OCI-LY3 (cell line): ENCODE data around the gene INTS3.

ENCODE experiments used
- CTCF ChIP-seq: fragments of 200-600, 300-600 bp; sonication (generic); IDR thresholded peaks from 2 replicates; pipeline ENCODE4 v1.5.1; 2014; ENCODE audit warnings: antibody characterized with exemption, low read length, low read depth
- EZH2phosphoT487 ChIP-seq: fragments of 200-600 bp; shearing (Covaris generic); IDR thresholded peaks from 2 replicates; pipeline ENCODE4 v1.6.1; 2018; ENCODE audit warnings: antibody characterized with exemption, mixed run types, low read depth

GRCh38 chr1:153795330-153795837 lies 67.5 kb downstream of the INTS3 start:
- TF ChIP-seq CTCF = no peak
- no peak for TF ChIP-seq EZH2phosphoT487
